Measurements from ENCODE around the gene AP2S1.

GRCh38 chr19:46834984-46835383, 15.7 kb downstream of the AP2S1 start:
- TF ChIP-seq CTCF (IDR thresholded peaks at IDR 0.05; ENCODE audit: low read depth, low read length, poor library complexity, severe bottlenecking) = no peak
- no peak for TF ChIP-seq EZH2phosphoT487 (IDR thresholded peaks at IDR 0.05; ENCODE audit: borderline replicate concordance, low read length)

All from DOHH2 (cell line).